H1 (cell line): ENCODE data around the gene CEP78. TPM values are rescaled to one million over a fixed set of nuclear protein-coding genes. Genes with fewer than 3 reads are reported as not detected.

Source experiments
- CTCF ChIA-PET: fragments of 300-600 bp; sonication (Branson Sonifier 250); formaldehyde crosslinking; loops from one replicate; lab custom pipeline; 2021; ENCODE audit not compliant: partially characterized antibody; lab: Charles Lee
- POLR2A ChIA-PET: fragments of 300-600 bp; sonication (Branson Sonifier 250); formaldehyde crosslinking; loops from one replicate; lab custom pipeline; 2021; ENCODE audit warnings: inconsistent platforms; ENCODE audit not compliant: partially characterized antibody; lab: Charles Lee
- DNase-seq, 2 experiments: peaks; one replicate each; pipeline versions ENCODE4 v3.0.0 to v3.0.0-alpha.2; 2010 to 2022; ENCODE audit warnings: low spot score in 2 of 2, low read depth in 1 of 2, mixed read lengths in 1 of 2
- FAIRE-seq: peaks from 2 replicates; lab custom pipeline; 2011; peaks lifted over from hg19 to GRCh38; lab: Jason Lieb, UNC
- H2AFZ ChIP-seq: 2 replicates; pipeline ENCODE4 v1.8.1; 2012; ENCODE audit warnings: low read length, inconsistent platforms
- H2AK5ac ChIP-seq: 2 replicates; pipeline ENCODE4 v1.6.1; 2013; ENCODE audit warnings: low read depth, low read length
- H2BK120ac ChIP-seq: replicated peaks from 2 replicates; pipeline ENCODE3; 2013; ENCODE audit warnings: low read depth, low read length, inconsistent platforms
- H2BK12ac ChIP-seq: 2 replicates; pipeline ENCODE4 v1.6.1; 2013; ENCODE audit warnings: low read depth, low read length
- H2BK15ac ChIP-seq: 2 replicates; pipeline ENCODE4 v1.6.1; 2013; ENCODE audit warnings: low read length
- H2BK20ac ChIP-seq: 2 replicates; pipeline ENCODE4 v1.6.1; 2013; ENCODE audit warnings: low read length
- H2BK5ac ChIP-seq: 2 replicates; pipeline ENCODE4 v1.6.1; 2013; ENCODE audit warnings: low read depth, low read length
- H3K14ac ChIP-seq: 2 replicates; pipeline ENCODE4 v1.6.1; 2013; ENCODE audit warnings: inconsistent platforms; ENCODE audit not compliant: insufficient read length
- H3K18ac ChIP-seq: 2 replicates; pipeline ENCODE4 v1.6.1; 2013; ENCODE audit warnings: low read length; ENCODE audit errors: extremely low read depth
- H3K23ac ChIP-seq: 2 replicates; pipeline ENCODE4 v1.6.1; 2013; ENCODE audit warnings: inconsistent platforms; ENCODE audit not compliant: insufficient read length
- H3K23me2 ChIP-seq: 2 replicates; pipeline ENCODE4 v1.6.1; 2013; ENCODE audit warnings: low read depth, low read length
- H3K27ac ChIP-seq: 2 replicates; pipeline ENCODE4 v1.6.1; 2011; ENCODE audit warnings: low read depth, low read length, inconsistent platforms
- H3K27me3 ChIP-seq, 4 experiments: replicated peaks in 1 of 4; 1 replicate in 1 of 4; 2 replicates in 3 of 4; pipeline versions ENCODE4 v1.6.1 to v1.8.1; 2011 to 2013; ENCODE audit warnings: low read length in 3 of 4, mild to moderate bottlenecking in 3 of 4, inconsistent platforms in 2 of 4, mixed read lengths in 2 of 4, moderate library complexity in 1 of 4; ENCODE audit not compliant: control insufficient read depth in 3 of 4, insufficient read depth in 3 of 4; ENCODE audit errors: extremely low read depth in 1 of 4
- H3K36me3 ChIP-seq, 4 experiments: 2 replicates each; pipeline versions ENCODE4 v1.6.1 to v1.8.1; 2011 to 2013; ENCODE audit warnings: mild to moderate bottlenecking in 4 of 4, low read length in 3 of 4, moderate library complexity in 2 of 4, control low read depth in 1 of 4, inconsistent platforms in 1 of 4; ENCODE audit not compliant: insufficient read depth in 4 of 4, control insufficient read depth in 2 of 4
- H3K4ac ChIP-seq: replicated peaks from 2 replicates; pipeline ENCODE3; 2013; ENCODE audit warnings: low read length, low read depth, mixed read lengths, inconsistent platforms; ENCODE audit not compliant: insufficient read length
- H3K4me1 ChIP-seq, 4 experiments: replicated peaks in 1 of 4; 1 replicate in 1 of 4; 2 replicates in 3 of 4; pipeline versions ENCODE4 v1.6.1 to v1.8.1; 2011 to 2013; ENCODE audit warnings: low read length in 3 of 4, inconsistent platforms in 2 of 4, mixed read lengths in 1 of 4; ENCODE audit not compliant: insufficient read depth in 4 of 4, control insufficient read depth in 3 of 4
- H3K4me2 ChIP-seq, 2 experiments: 2 replicates each; pipeline versions ENCODE4 v1.6.1 to v1.8.1; 2011 to 2013; ENCODE audit warnings: low read depth in 2 of 2, low read length in 2 of 2, control low read depth in 1 of 2, inconsistent platforms in 1 of 2, mild to moderate bottlenecking in 1 of 2; ENCODE audit not compliant: insufficient read depth in 1 of 2
- H3K4me3 ChIP-seq, 4 experiments: fragments of 200-600, 300-600 bp in 1 of 4; sonication (generic), shearing (Covaris generic), sonication (Bioruptor Twin) in 1 of 4; 2 replicates each; pipeline versions ENCODE4 v1.5.1 to v1.8.1; 2011 to 2016; ENCODE audit warnings: low read length in 4 of 4, low read depth in 3 of 4, control low read depth in 2 of 4, inconsistent platforms in 2 of 4, mild to moderate bottlenecking in 2 of 4, mixed read lengths in 1 of 4, moderate library complexity in 1 of 4; ENCODE audit not compliant: insufficient read depth in 2 of 4; ENCODE audit errors: extremely low read depth in 1 of 4
- H3K56ac ChIP-seq: replicated peaks from 2 replicates; pipeline ENCODE3; 2013; ENCODE audit warnings: low read depth, mild to moderate bottlenecking, mixed read lengths, low read length, inconsistent platforms; ENCODE audit not compliant: insufficient read length
- H3K79me1 ChIP-seq: 2 replicates; pipeline ENCODE4 v1.6.1; 2013; ENCODE audit warnings: low read depth, low read length, control low read depth
- H3K79me2 ChIP-seq, 2 experiments: 2 replicates each; pipeline versions ENCODE4 v1.6.1 to v1.8.1; 2012 to 2013; ENCODE audit warnings: low read length in 2 of 2, mild to moderate bottlenecking in 2 of 2, inconsistent platforms in 1 of 2; ENCODE audit not compliant: insufficient read depth in 2 of 2, control insufficient read depth in 1 of 2
- H3K9ac ChIP-seq, 4 experiments: replicated peaks in 1 of 4; 1 replicate in 1 of 4; 2 replicates in 3 of 4; pipeline versions ENCODE4 v1.6.1 to v1.8.1; 2011 to 2013; ENCODE audit warnings: low read depth in 3 of 4, low read length in 3 of 4, control low read depth in 2 of 4, mild to moderate bottlenecking in 2 of 4, moderate library complexity in 2 of 4, inconsistent platforms in 1 of 4; ENCODE audit errors: extremely low read depth in 1 of 4
- H3K9me3 ChIP-seq, 2 experiments: 2 replicates each; pipeline versions ENCODE4 v1.6.1 to v1.8.1; 2012 to 2013; ENCODE audit warnings: mild to moderate bottlenecking in 2 of 2, moderate library complexity in 2 of 2, control low read depth in 1 of 2, inconsistent platforms in 1 of 2, low read depth in 1 of 2, low read length in 1 of 2, mixed read lengths in 1 of 2; ENCODE audit not compliant: insufficient read depth in 2 of 2
- H4K20me1 ChIP-seq, 2 experiments: replicated peaks in 1 of 2; 2 replicates each; pipeline versions ENCODE3 to v1.8.1; 2011 to 2013; ENCODE audit warnings: inconsistent platforms in 2 of 2, low read length in 2 of 2, mild to moderate bottlenecking in 1 of 2; ENCODE audit not compliant: insufficient read depth in 2 of 2, control insufficient read depth in 1 of 2
- H4K5ac ChIP-seq: 2 replicates; pipeline ENCODE4 v1.6.1; 2013; ENCODE audit warnings: low read length, low read depth, mixed read lengths, inconsistent platforms; ENCODE audit not compliant: insufficient read length
- H4K8ac ChIP-seq: 2 replicates; pipeline ENCODE4 v1.8.0; 2013; ENCODE audit warnings: mild to moderate bottlenecking, moderate library complexity, low read length, inconsistent platforms; ENCODE audit not compliant: insufficient read depth; ENCODE audit errors: extremely low read depth
- H4K91ac ChIP-seq: replicated peaks from 2 replicates; pipeline ENCODE3; 2013; ENCODE audit warnings: low read length, mixed read lengths, inconsistent platforms; ENCODE audit not compliant: insufficient read length
- BCL11A ChIP-seq, 2 experiments: IDR thresholded peaks; one replicate each; pipeline ENCODE4 v1.6.1; 2011; ENCODE audit warnings: low read depth in 2 of 2, low read length in 2 of 2, mild to moderate bottlenecking in 2 of 2
- BRCA1 ChIP-seq: IDR thresholded peaks from 2 replicates; pipeline ENCODE4 v1.6.1; 2012; ENCODE audit warnings: low read depth, low read length, improper control_type of control experiment
- CREB1 ChIP-seq: IDR thresholded peaks from 2 replicates; pipeline ENCODE4 v1.6.1; 2012; ENCODE audit warnings: inconsistent platforms
- PHF8 ChIP-seq: fragments of 200-600 bp; sonication (generic); conservative IDR thresholded peaks from 2 replicates; pipeline ENCODE4 v1.7.1; 2012; ENCODE audit warnings: low read depth, mild to moderate bottlenecking, inconsistent platforms, low read length, moderate library complexity
- RAD21 ChIP-seq, 2 experiments: IDR thresholded peaks in 1 of 2; conservative IDR thresholded peaks in 1 of 2; 2 replicates each; pipeline ENCODE4 v1.6.1; 2011; ENCODE audit warnings: low read depth in 2 of 2, low read length in 2 of 2, improper control_type of control experiment in 1 of 2, inconsistent platforms in 1 of 2, mild to moderate bottlenecking in 1 of 2, moderate library complexity in 1 of 2
- SIRT6 ChIP-seq: IDR thresholded peaks from one replicate; pipeline ENCODE4 v1.7.1; 2012; ENCODE audit warnings: low read length, inconsistent platforms
- SIX5 ChIP-seq: IDR thresholded peaks from 2 replicates; pipeline ENCODE4 v1.6.1; 2011; ENCODE audit warnings: mild to moderate bottlenecking, low read depth, low read length
- TCF12 ChIP-seq: IDR thresholded peaks from 2 replicates; pipeline ENCODE4 v1.6.1; 2011; ENCODE audit warnings: low read depth, mild to moderate bottlenecking, low read length
- WGBS, 2 experiments: shearing (Covaris generic) in 1 of 2; methylation state at CpG; one replicate each; pipeline versions ENCODE4 v1.1.6 to v1.1.7; 2013 to 2015; ENCODE audit warnings: low lambda C conversion rate in 2 of 2, mixed read lengths in 2 of 2, inconsistent platforms in 1 of 2, low coverage in 1 of 2, missing lambda C conversion rate in 1 of 2; ENCODE audit not compliant: insufficient replicate concordance in 2 of 2, insufficient coverage in 1 of 2, insufficient read length in 1 of 2; ENCODE audit errors: extremely low coverage in 1 of 2, missing lambda C conversion rate in 1 of 2; 5-methylcytosine and 5-hydroxymethylcytosine counted together
- polyA plus RNA-seq, 7 experiments: library from polyadenylated mRNA; depleted of rRNA in 3 of 7; stranded (reverse) in 5 of 7; unstranded in 2 of 7; fragments of >200 nt in 5 of 7; fragments of 200-250 nt in 2 of 7; gene quantifications; 1 replicate in 5 of 7; 2 replicates in 1 of 7; 4 replicates in 1 of 7; pipeline versions ENCODE4 v1.2.1 to v1.2.3, GENCODE V29; 2011 to 2013; ENCODE audit warnings: missing spikeins in 2 of 7, mixed read lengths in 2 of 7
- total RNA-seq: library from RNA; stranded (reverse); fragmentation: NEBNext Ultra II Directional; extraction: Animal tissue kit (Norgen Biotek cat#: 25700); gene quantifications from 2 replicates; pipeline ENCODE4 v1.2.1, GENCODE V29; 2021

Gene CEP78
- total and polyA plus RNA-seq, 2 of the 8 experiments (the other 6 are each of a cell fraction or from before 2014, with no cell fraction given) = 10.3 to 40.9 TPM

GRCh38 chr9:78307360-78307759 is 71.5 kb downstream of the CEP78 start:
- Histone ChIP-seq H3K79me2 (peaks cover 0 to 75% of the 10 kb centered on the region in 2 experiments; a peak in 2 of 4 replicates), H2BK5ac (no peak overlapping the region)
- no peak for FAIRE-seq
- TF ChIP-seq SIX5 (no peak), TCF12 (no peak), BRCA1 (no peak), PHF8 (no peak), RAD21 (IDR thresholded peaks at IDR 0.05 in 1 of 2, conservative IDR thresholded peaks at IDR 0.05 in 1 of 2; ENCODE audit: low read depth in 2 of 2, low read length in 2 of 2) (no peak), CREB1 (no peak), SIRT6 (no peak), BCL11A (IDR thresholded peaks at IDR 0.05; ENCODE audit: low read depth in 2 of 2, low read length in 2 of 2) (no peak)

More at GRCh38 chr9:78307360-78307759, 71.5 kb downstream of the CEP78 start:
- H3K4me3 ChIP-seq = no peak overlapping the region
- H3K9ac ChIP-seq = no peak overlapping the region
- H3K27ac ChIP-seq = no peak overlapping the region
- no peak overlapping the region for H2BK20ac ChIP-seq
- WGBS, 2 experiments = 100% methylated on average over 2 of the region's 2 CpGs; no CpG with 5 or more reads in 1 of the 2 experiments
- no peak overlapping the region for H3K23ac ChIP-seq
- no peak overlapping the region for H2BK12ac ChIP-seq
- no peak overlapping the region for H3K4ac ChIP-seq
- DNase-seq = no peak
- H4K8ac ChIP-seq = no peak overlapping the region
- peaks cover 60 to 100% (median 92%) of the 10 kb centered on the region in 4 experiments for H3K36me3 ChIP-seq
- no peak overlapping the region for H2BK15ac ChIP-seq
- POLR2A ChIA-PET = interaction anchor here (17.7 to 27.8 kb wide), 4 partner anchors 2 to 28 kb away, joined by 520 to 936 read pairs (median 729); partner anchors contain the start of gene PSAT1
- peaks cover 3% of the 10 kb centered on the region; the same call in 1 of the 2 replicates for H3K79me1 ChIP-seq
- H3K14ac ChIP-seq = no peak overlapping the region
- H4K20me1 ChIP-seq = peaks cover 20 to 25% of the 10 kb centered on the region in 2 experiments
- no peaks in the 10 kb centered on the region for H3K23me2 ChIP-seq
- H3K27me3 ChIP-seq = no peaks in the 10 kb centered on the region
- no peak overlapping the region for H2BK120ac ChIP-seq
- CTCF ChIA-PET = interaction anchor here (0.7 kb wide), 1 partner anchor 1212 kb away, joined by 3 read pairs; no protein-coding TSS in a partner anchor
- H3K56ac ChIP-seq = no peak overlapping the region
- no peak overlapping the region for H3K4me2 ChIP-seq
- no peak overlapping the region for H3K18ac ChIP-seq
- H3K9me3 ChIP-seq = no peaks in the 10 kb centered on the region; a peak in 1 of 4 replicates
- no peak overlapping the region for H2AK5ac ChIP-seq
- H4K91ac ChIP-seq = no peak overlapping the region
- no peak overlapping the region for H4K5ac ChIP-seq
- H3K4me1 ChIP-seq = no peaks in the 10 kb centered on the region
- H2AFZ ChIP-seq = no peak overlapping the region
